ENCODE data around the gene ATP2B2.

Gene ATP2B2

DNA sequence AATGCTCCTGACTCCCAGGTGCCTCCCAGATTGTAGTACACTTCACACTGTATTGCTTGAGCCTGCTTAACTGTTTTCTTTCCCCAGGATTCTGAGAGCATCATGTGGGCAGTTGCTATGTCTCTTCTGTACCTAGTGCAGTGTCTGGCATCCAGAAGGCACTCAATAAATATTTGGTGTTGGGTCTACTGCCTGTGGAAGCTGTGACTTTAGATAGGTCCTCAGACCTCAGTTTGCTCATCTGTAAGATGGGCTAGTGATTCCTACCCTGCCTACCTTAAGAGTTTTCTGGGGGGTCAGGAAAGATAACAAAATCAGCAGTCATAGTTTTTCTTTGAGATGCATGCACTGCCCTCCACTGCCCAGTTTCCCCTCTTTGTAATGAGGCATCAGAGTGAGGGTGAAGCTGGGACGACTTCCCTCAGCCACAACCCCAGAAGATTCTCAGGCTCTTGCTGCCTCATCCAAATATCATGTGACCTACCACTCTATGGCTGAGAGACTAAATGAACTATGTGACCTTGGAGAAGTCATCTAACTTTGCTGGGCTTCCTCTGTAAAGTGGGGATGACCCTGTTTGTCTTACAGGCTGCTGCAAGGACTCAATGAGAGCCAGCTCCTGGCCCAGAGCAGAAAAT lies 50.4 kb downstream of the ATP2B2 start:
- no peak for ATAC-seq
- TF ChIP-seq GLIS3 (CRISPR knock-in tag; IDR thresholded peaks at IDR 0.05) (no peak), CSDC2 (CRISPR knock-in tag; IDR thresholded peaks at IDR 0.05) (no peak), PPARA (CRISPR knock-in tag; IDR thresholded peaks at IDR 0.05; ENCODE audit: borderline replicate concordance) (no peak)
- TF ChIP-seq, protein P1, sequence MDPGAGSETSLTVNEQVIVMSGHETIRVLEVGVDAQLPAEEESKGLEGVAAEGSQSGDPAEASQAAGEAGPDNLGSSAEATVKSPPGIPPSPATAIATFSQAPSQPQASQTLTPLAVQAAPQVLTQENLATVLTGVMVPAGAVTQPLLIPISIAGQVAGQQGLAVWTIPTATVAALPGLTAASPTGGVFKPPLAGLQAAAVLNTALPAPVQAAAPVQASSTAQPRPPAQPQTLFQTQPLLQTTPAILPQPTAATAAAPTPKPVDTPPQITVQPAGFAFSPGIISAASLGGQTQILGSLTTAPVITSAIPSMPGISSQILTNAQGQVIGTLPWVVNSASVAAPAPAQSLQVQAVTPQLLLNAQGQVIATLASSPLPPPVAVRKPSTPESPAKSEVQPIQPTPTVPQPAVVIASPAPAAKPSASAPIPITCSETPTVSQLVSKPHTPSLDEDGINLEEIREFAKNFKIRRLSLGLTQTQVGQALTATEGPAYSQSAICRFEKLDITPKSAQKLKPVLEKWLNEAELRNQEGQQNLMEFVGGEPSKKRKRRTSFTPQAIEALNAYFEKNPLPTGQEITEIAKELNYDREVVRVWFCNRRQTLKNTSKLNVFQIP (CRISPR knock-in tag; IDR thresholded peaks at IDR 0.05; ENCODE audit: borderline replicate concordance, low read depth), result no peak
- TF ChIP-seq, protein P2, sequence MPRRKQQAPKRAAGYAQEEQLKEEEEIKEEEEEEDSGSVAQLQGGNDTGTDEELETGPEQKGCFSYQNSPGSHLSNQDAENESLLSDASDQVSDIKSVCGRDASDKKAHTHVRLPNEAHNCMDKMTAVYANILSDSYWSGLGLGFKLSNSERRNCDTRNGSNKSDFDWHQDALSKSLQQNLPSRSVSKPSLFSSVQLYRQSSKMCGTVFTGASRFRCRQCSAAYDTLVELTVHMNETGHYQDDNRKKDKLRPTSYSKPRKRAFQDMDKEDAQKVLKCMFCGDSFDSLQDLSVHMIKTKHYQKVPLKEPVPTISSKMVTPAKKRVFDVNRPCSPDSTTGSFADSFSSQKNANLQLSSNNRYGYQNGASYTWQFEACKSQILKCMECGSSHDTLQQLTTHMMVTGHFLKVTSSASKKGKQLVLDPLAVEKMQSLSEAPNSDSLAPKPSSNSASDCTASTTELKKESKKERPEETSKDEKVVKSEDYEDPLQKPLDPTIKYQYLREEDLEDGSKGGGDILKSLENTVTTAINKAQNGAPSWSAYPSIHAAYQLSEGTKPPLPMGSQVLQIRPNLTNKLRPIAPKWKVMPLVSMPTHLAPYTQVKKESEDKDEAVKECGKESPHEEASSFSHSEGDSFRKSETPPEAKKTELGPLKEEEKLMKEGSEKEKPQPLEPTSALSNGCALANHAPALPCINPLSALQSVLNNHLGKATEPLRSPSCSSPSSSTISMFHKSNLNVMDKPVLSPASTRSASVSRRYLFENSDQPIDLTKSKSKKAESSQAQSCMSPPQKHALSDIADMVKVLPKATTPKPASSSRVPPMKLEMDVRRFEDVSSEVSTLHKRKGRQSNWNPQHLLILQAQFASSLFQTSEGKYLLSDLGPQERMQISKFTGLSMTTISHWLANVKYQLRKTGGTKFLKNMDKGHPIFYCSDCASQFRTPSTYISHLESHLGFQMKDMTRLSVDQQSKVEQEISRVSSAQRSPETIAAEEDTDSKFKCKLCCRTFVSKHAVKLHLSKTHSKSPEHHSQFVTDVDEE (CRISPR knock-in tag; IDR thresholded peaks at IDR 0.05), result no peak

DNA sequence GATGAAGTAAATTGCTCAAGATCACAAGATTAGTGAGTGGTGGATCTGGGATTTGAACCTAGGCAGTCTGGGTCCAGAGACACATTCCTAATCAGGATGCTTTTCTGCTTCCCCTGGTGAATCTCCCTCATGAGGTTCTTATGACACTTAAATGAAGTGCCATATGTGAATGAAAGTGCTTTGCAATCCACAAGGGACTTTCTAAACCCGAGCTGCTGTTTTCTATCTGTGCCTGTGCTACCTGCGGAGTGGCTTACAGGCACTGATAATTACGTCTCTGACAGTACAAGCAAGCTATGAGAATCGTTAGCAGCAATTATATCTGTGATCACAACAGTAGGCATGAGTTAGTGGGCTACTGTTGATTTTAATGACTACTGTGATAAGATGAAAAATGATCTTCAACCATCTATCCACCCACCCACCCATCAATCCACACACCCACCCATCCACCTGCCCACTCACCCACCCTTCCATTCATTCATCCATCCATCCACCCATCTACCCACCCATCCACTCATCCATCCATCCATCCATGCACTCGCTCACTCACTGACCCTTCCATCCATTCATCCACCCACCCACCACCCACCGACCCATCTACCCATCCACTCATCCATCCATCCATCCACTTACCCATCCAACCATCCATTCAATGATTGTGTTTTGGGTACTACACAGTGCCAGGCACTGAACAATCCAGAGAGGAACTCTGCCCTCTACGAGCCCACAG lies 51.8 kb downstream of the ATP2B2 start:
- no peak for TF ChIP-seq TOX (CRISPR knock-in tag; IDR thresholded peaks at IDR 0.05; ENCODE audit: borderline replicate concordance)
- TF ChIP-seq, protein P1 (CRISPR knock-in tag; IDR thresholded peaks at IDR 0.05; ENCODE audit: borderline replicate concordance, low read depth), result no peak
- no peak for TF ChIP-seq PPARA (CRISPR knock-in tag; IDR thresholded peaks at IDR 0.05; ENCODE audit: borderline replicate concordance)
- no peak for TF ChIP-seq ZFP3 (CRISPR knock-in tag; IDR thresholded peaks at IDR 0.05)
- no peak for TF ChIP-seq ISL1 (CRISPR knock-in tag; IDR thresholded peaks at IDR 0.05)
- TF ChIP-seq, protein P2 (CRISPR knock-in tag; IDR thresholded peaks at IDR 0.05), result no peak
- no peak for TF ChIP-seq TCF4 (CRISPR knock-in tag; IDR thresholded peaks at IDR 0.05; ENCODE audit: borderline replicate concordance)
- TF ChIP-seq ARNTL (CRISPR knock-in tag; IDR thresholded peaks at IDR 0.05; ENCODE audit: borderline replicate concordance, low read depth), result no peak
- no peak for TF ChIP-seq ZC3H10 (CRISPR knock-in tag; IDR thresholded peaks at IDR 0.05)
- no peak for TF ChIP-seq ZNF70 (CRISPR knock-in tag; IDR thresholded peaks at IDR 0.05)
- TF ChIP-seq OSR1 (CRISPR knock-in tag; IDR thresholded peaks at IDR 0.05), result no peak
- no peak for TF ChIP-seq ZNF565 (CRISPR knock-in tag; conservative IDR thresholded peaks at IDR 0.05; ENCODE audit: low read depth)
- no peak for ATAC-seq

DNA sequence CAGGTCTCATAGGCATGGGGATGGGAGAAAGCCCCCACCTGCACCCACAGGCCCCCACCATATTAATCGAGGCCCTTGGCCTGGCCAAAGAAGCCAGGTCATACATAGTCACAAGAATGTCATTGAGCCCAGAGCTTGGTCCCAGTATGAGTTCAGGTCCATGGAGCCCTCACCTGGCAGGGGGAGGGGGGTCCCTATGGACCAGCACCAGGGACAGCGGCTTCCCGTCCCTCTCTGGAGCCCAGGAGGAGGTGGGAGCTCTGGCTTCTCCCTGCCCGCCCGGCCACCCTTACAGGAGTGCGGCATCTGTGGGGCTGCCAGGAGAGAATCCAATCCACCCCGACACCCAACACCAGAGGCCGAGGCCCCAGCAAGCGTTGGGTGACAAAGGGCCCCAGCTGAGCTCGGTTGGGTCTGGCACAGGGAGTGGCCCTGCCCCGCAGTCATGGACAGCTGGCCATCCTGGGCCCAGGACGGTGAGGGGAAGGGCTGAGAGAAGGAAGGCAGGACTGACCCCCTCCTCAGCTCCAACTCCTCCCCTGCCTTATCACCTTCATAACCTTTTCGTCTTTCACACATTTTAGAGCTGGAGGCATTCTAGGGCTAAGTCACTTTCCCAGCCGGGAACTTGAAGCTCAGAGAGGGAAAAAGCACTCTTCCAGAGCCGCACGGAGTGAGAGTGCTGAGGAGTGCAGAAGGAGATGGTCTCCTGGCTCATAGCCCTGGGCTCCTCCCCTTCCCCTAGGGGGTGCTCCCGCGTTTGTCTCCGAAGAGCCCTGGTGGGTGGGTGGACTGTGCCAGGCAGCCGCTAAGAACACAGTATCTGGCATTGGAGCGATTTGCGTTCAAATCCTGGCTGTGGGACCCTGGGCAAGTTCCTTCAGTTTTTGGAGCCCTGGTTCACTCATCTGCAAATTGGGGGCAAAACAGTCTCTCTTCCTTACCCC lies 54.6 kb downstream of the ATP2B2 start:
- ATAC-seq, result no peak
- no peak for TF ChIP-seq ISL1 (CRISPR knock-in tag; IDR thresholded peaks at IDR 0.05)
- no peak for TF ChIP-seq CSDC2 (CRISPR knock-in tag; IDR thresholded peaks at IDR 0.05)
- TF ChIP-seq, protein P3, sequence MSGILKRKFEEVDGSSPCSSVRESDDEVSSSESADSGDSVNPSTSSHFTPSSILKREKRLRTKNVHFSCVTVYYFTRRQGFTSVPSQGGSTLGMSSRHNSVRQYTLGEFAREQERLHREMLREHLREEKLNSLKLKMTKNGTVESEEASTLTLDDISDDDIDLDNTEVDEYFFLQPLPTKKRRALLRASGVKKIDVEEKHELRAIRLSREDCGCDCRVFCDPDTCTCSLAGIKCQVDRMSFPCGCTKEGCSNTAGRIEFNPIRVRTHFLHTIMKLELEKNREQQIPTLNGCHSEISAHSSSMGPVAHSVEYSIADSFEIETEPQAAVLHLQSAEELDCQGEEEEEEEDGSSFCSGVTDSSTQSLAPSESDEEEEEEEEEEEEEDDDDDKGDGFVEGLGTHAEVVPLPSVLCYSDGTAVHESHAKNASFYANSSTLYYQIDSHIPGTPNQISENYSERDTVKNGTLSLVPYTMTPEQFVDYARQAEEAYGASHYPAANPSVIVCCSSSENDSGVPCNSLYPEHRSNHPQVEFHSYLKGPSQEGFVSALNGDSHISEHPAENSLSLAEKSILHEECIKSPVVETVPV (CRISPR knock-in tag; IDR thresholded peaks at IDR 0.05), result no peak
- no peak for TF ChIP-seq TCF4 (CRISPR knock-in tag; IDR thresholded peaks at IDR 0.05; ENCODE audit: borderline replicate concordance)
- TF ChIP-seq ZFP30 (CRISPR knock-in tag; IDR thresholded peaks at IDR 0.05), result no peak
- TF ChIP-seq SNAI2 (CRISPR knock-in tag; IDR thresholded peaks at IDR 0.05), result no peak
- no peak for TF ChIP-seq ESRRG (CRISPR knock-in tag; IDR thresholded peaks at IDR 0.05)
- TF ChIP-seq ZC3H10 (CRISPR knock-in tag; IDR thresholded peaks at IDR 0.05), result no peak
- no peak for TF ChIP-seq ZNF565 (CRISPR knock-in tag; conservative IDR thresholded peaks at IDR 0.05; ENCODE audit: low read depth)
- no peak for TF ChIP-seq ZNF8 (CRISPR knock-in tag; IDR thresholded peaks at IDR 0.05)
- TF ChIP-seq, protein P1 (CRISPR knock-in tag; IDR thresholded peaks at IDR 0.05; ENCODE audit: borderline replicate concordance, low read depth), result no peak
- no peak for TF ChIP-seq ARNTL (CRISPR knock-in tag; IDR thresholded peaks at IDR 0.05; ENCODE audit: borderline replicate concordance, low read depth)
- TF ChIP-seq OSR1 (CRISPR knock-in tag; IDR thresholded peaks at IDR 0.05), result no peak
- no peak for TF ChIP-seq TOX (CRISPR knock-in tag; IDR thresholded peaks at IDR 0.05; ENCODE audit: borderline replicate concordance)
- TF ChIP-seq ZFP3 (CRISPR knock-in tag; IDR thresholded peaks at IDR 0.05), result no peak

Data from SK-N-SH treated with all-trans-retinoic acid at 6 μM for 48 hours (cell line).